PC-9 (cell line): ENCODE measurements around the gene CKMT2.

Source experiments
- EZH2 ChIP-seq: fragments of 200-600 bp; sonication (generic); IDR thresholded peaks from 2 replicates; pipeline ENCODE4 v1.8.0; 2017; ENCODE audit warnings: antibody characterized with exemption, low read depth
- TF ChIP-seq, protein P1 (sequence below): fragments of 200-600 bp; sonication (generic); conservative IDR thresholded peaks from 2 replicates; pipeline ENCODE4 v1.6.1; 2017; ENCODE audit warnings: mixed run types, antibody characterized with exemption, mild to moderate bottlenecking, moderate library complexity

GRCh38 chr5:81265101-81265500, 32.0 kb downstream of the CKMT2 start:
- TF ChIP-seq, protein P1, sequence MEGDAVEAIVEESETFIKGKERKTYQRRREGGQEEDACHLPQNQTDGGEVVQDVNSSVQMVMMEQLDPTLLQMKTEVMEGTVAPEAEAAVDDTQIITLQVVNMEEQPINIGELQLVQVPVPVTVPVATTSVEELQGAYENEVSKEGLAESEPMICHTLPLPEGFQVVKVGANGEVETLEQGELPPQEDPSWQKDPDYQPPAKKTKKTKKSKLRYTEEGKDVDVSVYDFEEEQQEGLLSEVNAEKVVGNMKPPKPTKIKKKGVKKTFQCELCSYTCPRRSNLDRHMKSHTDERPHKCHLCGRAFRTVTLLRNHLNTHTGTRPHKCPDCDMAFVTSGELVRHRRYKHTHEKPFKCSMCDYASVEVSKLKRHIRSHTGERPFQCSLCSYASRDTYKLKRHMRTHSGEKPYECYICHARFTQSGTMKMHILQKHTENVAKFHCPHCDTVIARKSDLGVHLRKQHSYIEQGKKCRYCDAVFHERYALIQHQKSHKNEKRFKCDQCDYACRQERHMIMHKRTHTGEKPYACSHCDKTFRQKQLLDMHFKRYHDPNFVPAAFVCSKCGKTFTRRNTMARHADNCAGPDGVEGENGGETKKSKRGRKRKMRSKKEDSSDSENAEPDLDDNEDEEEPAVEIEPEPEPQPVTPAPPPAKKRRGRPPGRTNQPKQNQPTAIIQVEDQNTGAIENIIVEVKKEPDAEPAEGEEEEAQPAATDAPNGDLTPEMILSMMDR = no peak
- no peak for TF ChIP-seq EZH2
